ENCODE data around the gene PHKA1. TPM values are rescaled to one million over a fixed set of nuclear protein-coding genes. Genes with fewer than 3 reads are reported as not detected.

PHKA1 gene
- total RNA-seq, 1 experiment from 2014 or later: 15.3 TPM

DNA sequence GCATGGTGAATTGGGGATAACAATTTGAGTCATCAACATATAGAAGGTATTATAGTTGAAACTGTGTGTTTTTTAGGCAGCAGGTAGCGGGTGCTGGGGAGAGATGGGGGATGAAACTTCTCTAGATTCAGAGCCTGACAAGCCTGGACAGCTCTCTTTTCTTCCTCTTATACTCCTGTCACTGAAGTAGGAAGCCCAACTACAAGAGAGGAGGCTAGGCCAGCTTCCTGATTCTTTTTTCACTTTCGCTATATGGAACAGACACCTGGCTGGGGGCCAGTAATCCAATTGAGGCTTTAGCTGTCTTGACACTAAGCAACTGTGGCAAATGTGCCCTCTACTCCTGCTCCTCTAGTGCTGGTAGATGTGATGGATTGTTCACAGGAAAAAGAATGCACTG lies 69.2 kb downstream of the PHKA1 start:
- H3K36me3 ChIP-seq (ENCODE audit: control insufficient read depth in 1 of 2, insufficient read depth in 2 of 2, low read length in 2 of 2): no peaks in the 10 kb centered on the region
- H3K4me1 ChIP-seq (ENCODE audit: control insufficient read depth in 1 of 2, insufficient read depth in 2 of 2, low read length in 2 of 2): no peaks in the 10 kb centered on the region
- ChIA-PET RAD21 (ENCODE audit: low non-redundant PET in 1 of 2, low total read pairs in 2 of 2, uncharacterized antibody in 2 of 2, unreplicated experiment in 2 of 2) (no interaction called here), CTCF (no interaction called here), POLR2A (no interaction called here)
- intact Hi-C loops (cut with micrococcal nuclease): no loop called here
- TF ChIP-seq, protein P1, sequence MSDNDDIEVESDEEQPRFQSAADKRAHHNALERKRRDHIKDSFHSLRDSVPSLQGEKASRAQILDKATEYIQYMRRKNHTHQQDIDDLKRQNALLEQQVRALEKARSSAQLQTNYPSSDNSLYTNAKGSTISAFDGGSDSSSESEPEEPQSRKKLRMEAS (IDR thresholded peaks at IDR 0.05): no peak
- TF ChIP-seq EZH2phosphoT487 (IDR thresholded peaks at IDR 0.05; ENCODE audit: borderline replicate concordance) (no peak), POLR2A (IDR thresholded peaks at IDR 0.05; ENCODE audit: borderline replicate concordance, extremely low read depth, insufficient read depth, insufficient read length) (no peak), TCF7L2 (IDR thresholded peaks at IDR 0.05; ENCODE audit: borderline replicate concordance, extremely low read depth, insufficient read depth, insufficient read length) (no peak), ZFX (IDR thresholded peaks at IDR 0.05) (no peak), SP1 (IDR thresholded peaks at IDR 0.05; ENCODE audit: low read depth) (no peak), ELF1 (IDR thresholded peaks at IDR 0.05; ENCODE audit: borderline replicate concordance, low read depth) (no peak), ZNF274 (IDR thresholded peaks at IDR 0.05; ENCODE audit: low read depth, low read length) (no peak), SRF (IDR thresholded peaks at IDR 0.05; ENCODE audit: low read depth) (no peak), SIN3A (IDR thresholded peaks at IDR 0.05; ENCODE audit: low read depth) (no peak), RAD21 (IDR thresholded peaks at IDR 0.05; ENCODE audit: low read depth) (no peak)
- TF ChIP-seq, protein P2, sequence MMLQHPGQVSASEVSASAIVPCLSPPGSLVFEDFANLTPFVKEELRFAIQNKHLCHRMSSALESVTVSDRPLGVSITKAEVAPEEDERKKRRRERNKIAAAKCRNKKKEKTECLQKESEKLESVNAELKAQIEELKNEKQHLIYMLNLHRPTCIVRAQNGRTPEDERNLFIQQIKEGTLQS (IDR thresholded peaks at IDR 0.05): no peak
- TF ChIP-seq, protein P3, sequence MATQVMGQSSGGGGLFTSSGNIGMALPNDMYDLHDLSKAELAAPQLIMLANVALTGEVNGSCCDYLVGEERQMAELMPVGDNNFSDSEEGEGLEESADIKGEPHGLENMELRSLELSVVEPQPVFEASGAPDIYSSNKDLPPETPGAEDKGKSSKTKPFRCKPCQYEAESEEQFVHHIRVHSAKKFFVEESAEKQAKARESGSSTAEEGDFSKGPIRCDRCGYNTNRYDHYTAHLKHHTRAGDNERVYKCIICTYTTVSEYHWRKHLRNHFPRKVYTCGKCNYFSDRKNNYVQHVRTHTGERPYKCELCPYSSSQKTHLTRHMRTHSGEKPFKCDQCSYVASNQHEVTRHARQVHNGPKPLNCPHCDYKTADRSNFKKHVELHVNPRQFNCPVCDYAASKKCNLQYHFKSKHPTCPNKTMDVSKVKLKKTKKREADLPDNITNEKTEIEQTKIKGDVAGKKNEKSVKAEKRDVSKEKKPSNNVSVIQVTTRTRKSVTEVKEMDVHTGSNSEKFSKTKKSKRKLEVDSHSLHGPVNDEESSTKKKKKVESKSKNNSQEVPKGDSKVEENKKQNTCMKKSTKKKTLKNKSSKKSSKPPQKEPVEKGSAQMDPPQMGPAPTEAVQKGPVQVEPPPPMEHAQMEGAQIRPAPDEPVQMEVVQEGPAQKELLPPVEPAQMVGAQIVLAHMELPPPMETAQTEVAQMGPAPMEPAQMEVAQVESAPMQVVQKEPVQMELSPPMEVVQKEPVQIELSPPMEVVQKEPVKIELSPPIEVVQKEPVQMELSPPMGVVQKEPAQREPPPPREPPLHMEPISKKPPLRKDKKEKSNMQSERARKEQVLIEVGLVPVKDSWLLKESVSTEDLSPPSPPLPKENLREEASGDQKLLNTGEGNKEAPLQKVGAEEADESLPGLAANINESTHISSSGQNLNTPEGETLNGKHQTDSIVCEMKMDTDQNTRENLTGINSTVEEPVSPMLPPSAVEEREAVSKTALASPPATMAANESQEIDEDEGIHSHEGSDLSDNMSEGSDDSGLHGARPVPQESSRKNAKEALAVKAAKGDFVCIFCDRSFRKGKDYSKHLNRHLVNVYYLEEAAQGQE (IDR thresholded peaks at IDR 0.05; ENCODE audit: low read depth): no peak
- TF ChIP-seq, protein P4, sequence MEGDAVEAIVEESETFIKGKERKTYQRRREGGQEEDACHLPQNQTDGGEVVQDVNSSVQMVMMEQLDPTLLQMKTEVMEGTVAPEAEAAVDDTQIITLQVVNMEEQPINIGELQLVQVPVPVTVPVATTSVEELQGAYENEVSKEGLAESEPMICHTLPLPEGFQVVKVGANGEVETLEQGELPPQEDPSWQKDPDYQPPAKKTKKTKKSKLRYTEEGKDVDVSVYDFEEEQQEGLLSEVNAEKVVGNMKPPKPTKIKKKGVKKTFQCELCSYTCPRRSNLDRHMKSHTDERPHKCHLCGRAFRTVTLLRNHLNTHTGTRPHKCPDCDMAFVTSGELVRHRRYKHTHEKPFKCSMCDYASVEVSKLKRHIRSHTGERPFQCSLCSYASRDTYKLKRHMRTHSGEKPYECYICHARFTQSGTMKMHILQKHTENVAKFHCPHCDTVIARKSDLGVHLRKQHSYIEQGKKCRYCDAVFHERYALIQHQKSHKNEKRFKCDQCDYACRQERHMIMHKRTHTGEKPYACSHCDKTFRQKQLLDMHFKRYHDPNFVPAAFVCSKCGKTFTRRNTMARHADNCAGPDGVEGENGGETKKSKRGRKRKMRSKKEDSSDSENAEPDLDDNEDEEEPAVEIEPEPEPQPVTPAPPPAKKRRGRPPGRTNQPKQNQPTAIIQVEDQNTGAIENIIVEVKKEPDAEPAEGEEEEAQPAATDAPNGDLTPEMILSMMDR (IDR thresholded peaks at IDR 0.05 in 2 of 3, conservative IDR thresholded peaks at IDR 0.05 in 1 of 3; ENCODE audit: borderline replicate concordance in 1 of 3, insufficient read depth in 1 of 3, low read depth in 2 of 3, low read length in 2 of 3): no peak
- TF ChIP-seq, protein P5, sequence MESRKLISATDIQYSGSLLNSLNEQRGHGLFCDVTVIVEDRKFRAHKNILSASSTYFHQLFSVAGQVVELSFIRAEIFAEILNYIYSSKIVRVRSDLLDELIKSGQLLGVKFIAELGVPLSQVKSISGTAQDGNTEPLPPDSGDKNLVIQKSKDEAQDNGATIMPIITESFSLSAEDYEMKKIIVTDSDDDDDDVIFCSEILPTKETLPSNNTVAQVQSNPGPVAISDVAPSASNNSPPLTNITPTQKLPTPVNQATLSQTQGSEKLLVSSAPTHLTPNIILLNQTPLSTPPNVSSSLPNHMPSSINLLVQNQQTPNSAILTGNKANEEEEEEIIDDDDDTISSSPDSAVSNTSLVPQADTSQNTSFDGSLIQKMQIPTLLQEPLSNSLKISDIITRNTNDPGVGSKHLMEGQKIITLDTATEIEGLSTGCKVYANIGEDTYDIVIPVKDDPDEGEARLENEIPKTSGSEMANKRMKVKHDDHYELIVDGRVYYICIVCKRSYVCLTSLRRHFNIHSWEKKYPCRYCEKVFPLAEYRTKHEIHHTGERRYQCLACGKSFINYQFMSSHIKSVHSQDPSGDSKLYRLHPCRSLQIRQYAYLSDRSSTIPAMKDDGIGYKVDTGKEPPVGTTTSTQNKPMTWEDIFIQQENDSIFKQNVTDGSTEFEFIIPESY (IDR thresholded peaks at IDR 0.05; ENCODE audit: extremely low read depth, insufficient replicate concordance, low read length): no peak
- no peak overlapping the region for H3K4me2 ChIP-seq (ENCODE audit: low read length)
- ATAC-seq (no peak), DNase-seq (ENCODE audit: low read depth, low spot score) (no peak)
- no peaks in the 10 kb centered on the region for H3K9me3 ChIP-seq (ENCODE audit: control insufficient read depth in 1 of 2, insufficient read depth in 1 of 2, low read depth in 1 of 2, low read length in 2 of 2)
- H3K9me2 ChIP-seq (ENCODE audit: insufficient read depth): no peaks in the 10 kb centered on the region
- H3K27me3 ChIP-seq (ENCODE audit: insufficient read depth, low read length): no peaks in the 10 kb centered on the region
- H2AFZ ChIP-seq (ENCODE audit: low read depth, low read length, poor library complexity, severe bottlenecking): no peak overlapping the region
- no peak overlapping the region for H3K27ac ChIP-seq (ENCODE audit: low read depth, low read length)
- no peaks in the 10 kb centered on the region for H3K79me2 ChIP-seq (ENCODE audit: insufficient read depth, low read length)
- no TSS peak for BruUV-seq (replicated peaks)
- H4K20me1 ChIP-seq (ENCODE audit: insufficient read depth): no peaks in the 10 kb centered on the region
- no peak overlapping the region for H3K4me3 ChIP-seq (replicated peaks in 1 of 2; ENCODE audit: low read depth in 1 of 2, low read length in 2 of 2)
- no peak overlapping the region for H3K9ac ChIP-seq (ENCODE audit: low read length)
